Sigmoid colon (tissue), 7 donors: Measurements from ENCODE around the gene PRRT2. TPM values are rescaled to one million over a fixed set of nuclear protein-coding genes. Genes with fewer than 3 reads are reported as not detected.

ENCODE experiments used
- DNase-seq: peaks from one replicate; pipeline ENCODE4 v3.0.0-alpha.2; 2019
- H3K27ac ChIP-seq, 4 donors: fragments of 200-600 bp; sonication (generic); one replicate each; pipeline ENCODE4 v1.5.1; 2016 to 2019; ENCODE audit warnings: mild to moderate bottlenecking in 1 of 4
- H3K27me3 ChIP-seq, 3 donors: fragments of 200-600 bp; sonication (generic); one replicate each; pipeline ENCODE4 v1.5.1; 2019; ENCODE audit warnings: mild to moderate bottlenecking in 1 of 3
- H3K36me3 ChIP-seq, 4 donors: fragments of 200-600 bp; sonication (generic); one replicate each; pipeline ENCODE4 v1.5.1; 2016 to 2019
- H3K4me1 ChIP-seq, 4 donors: fragments of 200-600 bp; sonication (generic); one replicate each; pipeline ENCODE4 v1.5.1; 2017 to 2019
- H3K4me3 ChIP-seq, 4 donors: fragments of 200-600 bp; sonication (generic); one replicate each; pipeline ENCODE4 v1.5.1; 2017 to 2019; ENCODE audit warnings: mild to moderate bottlenecking in 2 of 4, moderate library complexity in 1 of 4
- H3K9me3 ChIP-seq, 4 donors: fragments of 200-600 bp in 3 of 4; sonication (generic) in 3 of 4; one replicate each; pipeline versions ENCODE4 v1.5.1 to v1.6.1; 2013 to 2019
- CTCF ChIP-seq, 4 experiments: fragments of 450-650 bp in 3 of 4; fragments of 200-600 bp in 1 of 4; IDR thresholded peaks; one replicate each; pipeline ENCODE4 v1.5.1; 2016 to 2019; ENCODE audit warnings: antibody characterized with exemption in 4 of 4, mild to moderate bottlenecking in 3 of 4, moderate library complexity in 2 of 4
- EP300 ChIP-seq, 4 donors: sonication (generic); formaldehyde crosslinking; IDR thresholded peaks; one replicate each; pipeline ENCODE4 v1.6.1; 2017; ENCODE audit warnings: antibody characterized with exemption in 4 of 4
- POLR2A ChIP-seq, 2 donors: fragments of 450-650 bp; IDR thresholded peaks; one replicate each; pipeline ENCODE4 v1.6.1; 2016; ENCODE audit warnings: antibody characterized with exemption in 2 of 2, mild to moderate bottlenecking in 2 of 2, moderate library complexity in 2 of 2
- POLR2AphosphoS5 ChIP-seq, 4 donors: sonication (generic); formaldehyde crosslinking; IDR thresholded peaks; one replicate each; pipeline ENCODE4 v1.6.1; 2017; ENCODE audit warnings: antibody characterized with exemption in 4 of 4
- WGBS, 2 donors: extraction: QIAGEN DNeasy Blood & Tissue Kit; methylation state at CpG; one replicate each; pipeline ENCODE4 v1.1.7; 2013; 5-methylcytosine and 5-hydroxymethylcytosine counted together
- intact Hi-C: fragments of 100-400 bp; cut with DNase I; formaldehyde crosslinking; loops from one replicate; pipeline ENCODE4 v1.15.1; 2023
- polyA plus RNA-seq, 3 donors: library from polyadenylated mRNA; stranded (reverse); fragments of 200-250 nt; gene quantifications; one replicate each; pipeline ENCODE4 v1.2.3, GENCODE V29; 2013
- total RNA-seq, 4 donors: library from RNA; depleted of rRNA; stranded (reverse); fragments of >200 nt; gene quantifications; one replicate each; pipeline ENCODE4 v1.1.0, GENCODE V29; 2016
- donor health status: healthy with polysubstance abuse.
- donor health status: Bipolar disorder and iron deficiency.
- donor health status: healthy.

PRRT2 gene
- total and polyA plus RNA-seq, 7 donors, result 0.69 to 22.7 (median 6.5) TPM; not detected in 1

DNA sequence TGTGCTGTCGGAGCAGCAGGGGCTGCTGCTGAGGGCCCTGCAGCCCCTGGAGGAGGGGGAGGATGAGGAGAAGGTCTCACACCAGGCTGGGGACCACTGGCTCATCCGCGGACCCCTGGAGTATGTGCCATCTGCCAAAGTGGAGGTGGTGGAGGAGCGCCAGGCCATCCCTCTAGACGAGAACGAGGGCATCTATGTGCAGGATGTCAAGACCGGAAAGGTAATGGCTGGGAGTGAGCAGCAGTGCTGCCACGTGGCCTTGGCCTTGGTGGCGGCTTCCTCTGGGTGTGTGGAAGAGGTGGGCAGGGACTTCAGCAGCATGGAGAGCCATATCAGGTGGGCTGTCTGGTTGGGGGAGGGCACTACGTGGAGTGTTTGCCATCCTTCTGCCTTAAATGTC lies 28.2 kb downstream of the PRRT2 start:
- 85 to 91% methylated on average over 10 of the region's 10 CpGs for WGBS, 2 donors
- Histone ChIP-seq H3K27ac (no peak overlapping the region), H3K27me3 (no peaks in the 10 kb centered on the region), H3K4me1 (no peaks in the 10 kb centered on the region), H3K9me3 (no peaks in the 10 kb centered on the region), H3K36me3 (peaks cover 29 to 98% (median 53%) of the 10 kb centered on the region in 4 donors), H3K4me3 (no peak overlapping the region)
- intact Hi-C loops, result loop anchor here (10.0 kb wide), 1 partner anchor 55 kb away; no protein-coding TSS in a partner anchor
- no peak for DNase-seq
- TF ChIP-seq CTCF (IDR thresholded peaks at IDR 0.05), result no peak

DNA sequence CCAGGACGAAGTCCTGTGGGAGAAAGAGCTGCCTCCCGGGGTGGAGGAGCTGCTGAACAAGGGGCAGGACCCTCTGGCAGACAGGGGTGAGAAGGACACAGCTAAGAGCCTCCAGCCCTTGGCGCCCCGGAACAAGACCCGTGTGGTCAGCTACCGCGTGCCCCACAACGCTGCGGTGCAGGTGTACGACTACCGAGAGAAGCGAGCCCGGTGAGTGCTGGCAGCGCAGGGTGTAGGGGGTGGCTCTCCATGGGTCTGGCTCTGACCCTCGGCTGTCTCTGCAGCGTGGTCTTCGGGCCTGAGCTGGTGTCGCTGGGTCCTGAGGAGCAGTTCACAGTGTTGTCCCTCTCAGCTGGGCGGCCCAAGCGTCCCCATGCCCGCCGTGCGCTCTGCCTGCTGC lies 29.6 kb downstream of the PRRT2 start:
- Histone ChIP-seq H3K9me3 (no peaks in the 10 kb centered on the region), H3K4me3 (no peak overlapping the region), H3K27ac (no peak overlapping the region), H3K27me3 (no peaks in the 10 kb centered on the region), H3K36me3 (peaks cover 25 to 98% (median 57%) of the 10 kb centered on the region in 4 donors), H3K4me1 (no peaks in the 10 kb centered on the region)
- intact Hi-C loops, result loop anchor here (10.0 kb wide), 1 partner anchor 57 kb away; no protein-coding TSS in a partner anchor
- no peak for DNase-seq
- TF ChIP-seq EP300 (IDR thresholded peaks at IDR 0.05), result no peak
- no peak for TF ChIP-seq POLR2A (IDR thresholded peaks at IDR 0.05)
- no peak for TF ChIP-seq POLR2AphosphoS5 (IDR thresholded peaks at IDR 0.05)
- TF ChIP-seq CTCF (IDR thresholded peaks at IDR 0.05), result no peak
- 94 to 95% methylated on average over 23 of the region's 23 CpGs for WGBS, 2 donors

DNA sequence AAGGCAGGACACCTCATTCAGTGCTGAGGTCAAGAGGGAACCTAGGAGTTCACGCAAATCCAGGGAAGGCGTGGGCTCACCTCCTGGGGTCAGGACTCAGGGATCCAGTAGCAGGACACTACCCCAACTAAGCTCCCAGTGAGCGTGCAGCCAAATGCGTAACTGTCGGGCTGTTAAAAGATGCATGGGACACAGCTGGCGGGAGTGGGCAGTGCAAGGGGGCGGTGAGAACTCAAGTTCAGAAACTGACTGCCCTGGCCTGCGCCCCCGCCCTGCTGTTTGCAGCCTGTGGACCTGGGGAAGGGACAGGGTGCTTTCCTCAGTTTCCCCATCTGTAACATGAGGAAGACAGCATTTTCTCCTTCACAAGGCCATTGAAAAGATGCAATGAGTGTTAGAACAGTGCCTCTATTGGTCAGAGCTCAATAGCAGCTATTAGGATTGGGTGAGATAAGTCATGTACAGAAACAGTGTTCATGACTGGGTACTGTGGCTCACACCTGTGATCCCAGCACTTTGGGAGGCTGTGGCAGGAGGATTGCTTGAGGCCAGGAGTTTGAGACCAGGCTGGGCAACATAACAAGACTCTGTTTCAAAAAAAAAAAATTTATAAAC lies 30.8 kb downstream of the PRRT2 start:
- Histone ChIP-seq H3K27me3 (no peaks in the 10 kb centered on the region), H3K4me1 (no peaks in the 10 kb centered on the region), H3K9me3 (no peaks in the 10 kb centered on the region), H3K36me3 (peaks cover 25 to 98% (median 59%) of the 10 kb centered on the region in 4 donors), H3K4me3 (no peak overlapping the region), H3K27ac (no peak overlapping the region)
- 96 to 97% methylated on average over 9 of the region's 9 CpGs for WGBS, 2 donors
- TF ChIP-seq EP300 (IDR thresholded peaks at IDR 0.05) (no peak), POLR2AphosphoS5 (IDR thresholded peaks at IDR 0.05) (no peak), CTCF (IDR thresholded peaks at IDR 0.05) (no peak), POLR2A (IDR thresholded peaks at IDR 0.05) (no peak)
- no peak for DNase-seq
- intact Hi-C loops, result loop anchor here (10.0 kb wide), 1 partner anchor 58 kb away; no protein-coding TSS in a partner anchor

GRCh38 chr16:29843931-29844330 lies 31.9 kb downstream of the PRRT2 start:
- peaks cover 20 to 93% (median 56%) of the 10 kb centered on the region in 4 donors for H3K36me3 ChIP-seq
- DNase-seq, result no peak
- no peaks in the 10 kb centered on the region for H3K27me3 ChIP-seq
- peaks cover 0 to 5% (median 1%) of the 10 kb centered on the region in 4 donors for H3K4me1 ChIP-seq
- TF ChIP-seq CTCF (IDR thresholded peaks at IDR 0.05) (no peak), POLR2A (IDR thresholded peaks at IDR 0.05) (no peak), POLR2AphosphoS5 (IDR thresholded peaks at IDR 0.05) (no peak), EP300 (IDR thresholded peaks at IDR 0.05) (no peak)
- H3K27ac ChIP-seq, result peak overlapping the region in 3 of 4 donors; percentile 40 to 62 (median 48)
- no peaks in the 10 kb centered on the region for H3K9me3 ChIP-seq
- intact Hi-C loops, result loop anchor here (10.0 kb wide), 1 partner anchor 59 kb away; no protein-coding TSS in a partner anchor
- 95% methylated on average over 8 of the region's 8 CpGs for WGBS, 2 donors
- H3K4me3 ChIP-seq, result no peak overlapping the region
